H9 (cell line): ENCODE results near the gene IFT27. TPM values are rescaled to one million over a fixed set of nuclear protein-coding genes. Genes with fewer than 3 reads are reported as not detected.

Source experiments
- DNase-seq: peaks from one replicate; pipeline ENCODE4 v3.0.0-alpha.2; 2017
- H2AFZ ChIP-seq: one replicate; pipeline ENCODE4 v1.6.1; 2013; ENCODE audit warnings: mild to moderate bottlenecking, low read length, control low read depth, moderate library complexity
- H2AK5ac ChIP-seq: 2 replicates; pipeline ENCODE4 v1.6.1; 2013; ENCODE audit warnings: low read length, control low read depth, mixed read lengths; ENCODE audit not compliant: insufficient read length
- H2BK120ac ChIP-seq: one replicate; pipeline ENCODE4 v1.6.1; 2013; ENCODE audit warnings: low read depth, mild to moderate bottlenecking, low read length, control low read depth, inconsistent platforms; ENCODE audit not compliant: poor library complexity, severe bottlenecking
- H2BK12ac ChIP-seq: 2 replicates; pipeline ENCODE4 v1.6.1; 2013; ENCODE audit warnings: low read length, control low read depth, mixed read lengths, low read depth; ENCODE audit not compliant: insufficient read length
- H2BK15ac ChIP-seq: 2 replicates; pipeline ENCODE4 v1.6.1; 2013; ENCODE audit warnings: low read depth, low read length, control low read depth
- H2BK20ac ChIP-seq: one replicate; pipeline ENCODE4 v1.6.1; 2013; ENCODE audit warnings: low read depth, mild to moderate bottlenecking, low read length, control low read depth, inconsistent platforms; ENCODE audit not compliant: poor library complexity, severe bottlenecking
- H2BK5ac ChIP-seq: 2 replicates; pipeline ENCODE4 v1.6.1; 2013; ENCODE audit warnings: low read length, control low read depth, mixed read lengths; ENCODE audit not compliant: insufficient read length
- H3K14ac ChIP-seq: 2 replicates; pipeline ENCODE4 v1.6.1; 2013; ENCODE audit warnings: low read length, control low read depth; ENCODE audit not compliant: insufficient read depth
- H3K18ac ChIP-seq: 2 replicates; pipeline ENCODE4 v1.6.1; 2013; ENCODE audit warnings: low read depth, mild to moderate bottlenecking, mixed read lengths, low read length, control low read depth; ENCODE audit not compliant: insufficient read length
- H3K23ac ChIP-seq: 2 replicates; pipeline ENCODE4 v1.6.1; 2013; ENCODE audit warnings: low read length, control low read depth, mixed read lengths, low read depth; ENCODE audit not compliant: insufficient read length
- H3K23me2 ChIP-seq: 2 replicates; pipeline ENCODE4 v1.6.1; 2013; ENCODE audit warnings: low read depth, mild to moderate bottlenecking, mixed read lengths, low read length, control low read depth; ENCODE audit not compliant: insufficient read length, poor library complexity, severe bottlenecking
- H3K27ac ChIP-seq: 2 replicates; pipeline ENCODE4 v1.5.1; 2013; ENCODE audit warnings: low read length, control low read depth, mixed read lengths, low read depth; ENCODE audit not compliant: insufficient read length
- H3K27me3 ChIP-seq: 2 replicates; pipeline ENCODE4 v1.6.1; 2013; ENCODE audit warnings: low read length, control low read depth, inconsistent platforms; ENCODE audit not compliant: insufficient read depth
- H3K4ac ChIP-seq: 2 replicates; pipeline ENCODE4 v1.6.1; 2013; ENCODE audit warnings: low read depth, mild to moderate bottlenecking, control low read depth, inconsistent platforms, low read length, moderate library complexity
- H3K4me1 ChIP-seq: 2 replicates; pipeline ENCODE4 v1.6.1; 2013; ENCODE audit warnings: low read length, control low read depth, inconsistent platforms; ENCODE audit not compliant: insufficient read depth
- H3K4me2 ChIP-seq: 2 replicates; pipeline ENCODE4 v1.6.1; 2013; ENCODE audit warnings: low read length, control low read depth, mixed read lengths; ENCODE audit not compliant: insufficient read length, insufficient read depth
- H3K56ac ChIP-seq: 2 replicates; pipeline ENCODE4 v1.6.1; 2013; ENCODE audit warnings: low read depth, mild to moderate bottlenecking, mixed read lengths, low read length, control low read depth; ENCODE audit not compliant: insufficient read length
- H3K79me1 ChIP-seq: 2 replicates; pipeline ENCODE4 v1.6.1; 2013; ENCODE audit warnings: low read depth, mild to moderate bottlenecking, moderate library complexity, low read length, control low read depth, inconsistent platforms; ENCODE audit not compliant: insufficient read depth, poor library complexity, severe bottlenecking
- H3K79me2 ChIP-seq: 2 replicates; pipeline ENCODE4 v1.6.1; 2013; ENCODE audit warnings: low read length, control low read depth, inconsistent platforms; ENCODE audit not compliant: insufficient read depth
- H3K9ac ChIP-seq: 2 replicates; pipeline ENCODE4 v1.6.1; 2013; ENCODE audit warnings: low read length, control low read depth, mixed read lengths; ENCODE audit not compliant: insufficient read length; ENCODE audit errors: extremely low read depth
- H3K9me3 ChIP-seq: one replicate; pipeline ENCODE4 v1.6.1; 2013; ENCODE audit warnings: low read depth, low read length, inconsistent platforms; ENCODE audit not compliant: control insufficient read depth
- H3T11ph ChIP-seq: one replicate; pipeline ENCODE4 v1.6.1; 2013; ENCODE audit warnings: mild to moderate bottlenecking, low read length, control low read depth, inconsistent platforms
- H4K20me1 ChIP-seq: one replicate; pipeline ENCODE4 v1.6.1; 2013; ENCODE audit not compliant: control insufficient read depth, insufficient read length, insufficient read depth
- H4K5ac ChIP-seq: 2 replicates; pipeline ENCODE4 v1.6.1; 2013; ENCODE audit warnings: low read depth, mild to moderate bottlenecking, mixed read lengths, low read length, control low read depth; ENCODE audit not compliant: insufficient read length
- H4K8ac ChIP-seq: replicated peaks from 2 replicates; pipeline ENCODE4 v1.6.1; 2013; ENCODE audit warnings: low read length, control low read depth, mixed read lengths, low read depth; ENCODE audit not compliant: insufficient read length
- H4K91ac ChIP-seq: 2 replicates; pipeline ENCODE4 v1.6.1; 2013; ENCODE audit warnings: low read depth, mild to moderate bottlenecking, moderate library complexity, mixed read lengths, low read length, control low read depth; ENCODE audit not compliant: insufficient read length
- H3K27ac Mint-ChIP-seq, 3 experiments: 2 replicates in 2 of 3; 3 replicates in 1 of 3; pipeline ENCODE4 v1.8.0; 2020 to 2021; ENCODE audit warnings: mixed read lengths in 3 of 3, mild to moderate bottlenecking in 1 of 3, moderate library complexity in 1 of 3
- H3K27me3 Mint-ChIP-seq: 2 replicates; pipeline ENCODE4 v1.8.0; 2021; ENCODE audit warnings: low read depth, mild to moderate bottlenecking, moderate library complexity, mixed read lengths
- H3K36me3 Mint-ChIP-seq, 3 experiments: 2 replicates in 2 of 3; 3 replicates in 1 of 3; pipeline ENCODE4 v1.8.0; 2020 to 2021; ENCODE audit warnings: low read depth in 3 of 3, mixed read lengths in 3 of 3; ENCODE audit not compliant: insufficient read depth in 1 of 3
- H3K4me1 Mint-ChIP-seq, 2 experiments: 2 replicates each; pipeline ENCODE4 v1.8.0; 2020; ENCODE audit warnings: mixed read lengths in 2 of 2
- H3K4me3 Mint-ChIP-seq, 2 experiments: 2 replicates in 1 of 2; 3 replicates in 1 of 2; pipeline ENCODE4 v1.8.0; 2020 to 2021; ENCODE audit warnings: mild to moderate bottlenecking in 2 of 2, mixed read lengths in 2 of 2, moderate library complexity in 1 of 2
- H3K9me3 Mint-ChIP-seq, 2 experiments: 2 replicates in 1 of 2; 3 replicates in 1 of 2; pipeline ENCODE4 v1.8.0; 2020; ENCODE audit warnings: mild to moderate bottlenecking in 2 of 2, mixed read lengths in 2 of 2, moderate library complexity in 1 of 2
- WGBS: extraction: QIAGEN DNeasy Blood & Tissue Kit; methylation state at CpG from one replicate; pipeline ENCODE4 v1.1.7; 2013; ENCODE audit warnings: missing lambda C conversion rate, low lambda C conversion rate, mixed read lengths; ENCODE audit not compliant: insufficient read length; ENCODE audit errors: extremely low coverage; 5-methylcytosine and 5-hydroxymethylcytosine counted together
- total RNA-seq: library from RNA; stranded (reverse); gene quantifications from 2 replicates; pipeline ENCODE4 v1.2.1, GENCODE V29; 2021
- TF ChIP-seq, protein P1 (sequence below): fragments of 200-600 bp; sonication (generic); conservative IDR thresholded peaks from 3 replicates; pipeline ENCODE4 v1.8.0; 2021; ENCODE audit warnings: antibody characterized with exemption, mild to moderate bottlenecking

Gene IFT27
- total RNA-seq, 1 experiment from 2014 or later: 43.4 TPM

DNA sequence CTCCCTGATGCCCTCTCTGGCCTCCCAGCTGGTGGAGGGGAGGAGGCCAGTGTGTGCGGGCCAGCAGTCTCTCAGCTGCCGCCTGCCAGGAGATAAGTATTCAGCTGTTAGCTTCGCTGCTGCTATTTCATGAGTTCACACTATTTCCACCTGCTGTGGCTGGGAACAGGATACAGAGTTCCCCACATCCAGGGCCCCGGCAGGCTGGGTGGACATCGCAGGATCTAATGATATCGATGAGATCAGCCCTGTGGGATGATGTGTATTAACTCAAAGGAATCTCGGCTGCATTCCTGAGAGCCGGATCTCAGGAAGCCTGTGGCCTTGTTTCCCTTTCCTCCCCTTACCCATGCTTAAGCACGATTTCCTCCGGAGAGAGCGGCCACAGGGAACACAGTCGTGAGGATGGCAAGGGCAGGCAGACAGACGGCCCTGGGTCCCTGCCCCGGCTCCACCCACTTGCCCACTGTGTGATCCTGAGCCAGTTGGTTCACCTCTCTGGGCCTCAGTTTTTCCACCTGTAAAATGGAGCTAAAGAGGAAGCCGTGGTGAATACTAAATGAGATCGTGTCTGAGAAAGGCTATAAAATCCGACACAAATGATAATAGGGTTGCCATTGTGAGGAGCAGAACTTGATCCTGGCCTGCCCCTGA, 47.4 kb upstream of the IFT27 start:
- peak; percentile 51 for DNase-seq
- WGBS: no CpG with 5 or more reads among the region's 17 CpGs

More for the DNA sequence above, 47.4 kb upstream of the IFT27 start:
- no peak overlapping the region for H3K27ac ChIP-seq
- no peak overlapping the region for H3K18ac ChIP-seq
- H2BK120ac ChIP-seq: no peak overlapping the region
- no peak overlapping the region for H2BK15ac ChIP-seq
- no peak overlapping the region for H4K5ac ChIP-seq
- no peak overlapping the region for H3K23ac ChIP-seq
- H3T11ph ChIP-seq: no peak overlapping the region
- H3K23me2 ChIP-seq: no peaks in the 10 kb centered on the region
- H3K4me1 ChIP-seq: no peaks in the 10 kb centered on the region
- no peak overlapping the region for H2BK5ac ChIP-seq
- no peak overlapping the region for H4K8ac ChIP-seq
- Mint-ChIP-seq H3K9me3 (no peaks in the 10 kb centered on the region; a peak in 1 of 5 replicates), H3K36me3 (no peaks in the 10 kb centered on the region), H3K4me1 (peaks cover 20 to 35% of the 10 kb centered on the region in 2 experiments), H3K4me3 (no peak overlapping the region; a peak in 1 of 5 replicates), H3K27ac (peak overlapping the region in 1 of 3 experiments; percentile 63; a peak in 2 of 7 replicates), H3K27me3 (peaks cover 39% of the 10 kb centered on the region)
- H2AFZ ChIP-seq: no peak overlapping the region
- H4K20me1 ChIP-seq: no peaks in the 10 kb centered on the region
- H2BK20ac ChIP-seq: no peak overlapping the region
- no peak overlapping the region for H3K14ac ChIP-seq
- H3K4ac ChIP-seq: no peak overlapping the region
- H2BK12ac ChIP-seq: no peak overlapping the region
- no peak overlapping the region for H3K9ac ChIP-seq
- no peak overlapping the region for H3K4me2 ChIP-seq
- no peaks in the 10 kb centered on the region for H3K9me3 ChIP-seq
- H2AK5ac ChIP-seq: no peak overlapping the region
- no peak overlapping the region for H4K91ac ChIP-seq
- TF ChIP-seq, protein P1, sequence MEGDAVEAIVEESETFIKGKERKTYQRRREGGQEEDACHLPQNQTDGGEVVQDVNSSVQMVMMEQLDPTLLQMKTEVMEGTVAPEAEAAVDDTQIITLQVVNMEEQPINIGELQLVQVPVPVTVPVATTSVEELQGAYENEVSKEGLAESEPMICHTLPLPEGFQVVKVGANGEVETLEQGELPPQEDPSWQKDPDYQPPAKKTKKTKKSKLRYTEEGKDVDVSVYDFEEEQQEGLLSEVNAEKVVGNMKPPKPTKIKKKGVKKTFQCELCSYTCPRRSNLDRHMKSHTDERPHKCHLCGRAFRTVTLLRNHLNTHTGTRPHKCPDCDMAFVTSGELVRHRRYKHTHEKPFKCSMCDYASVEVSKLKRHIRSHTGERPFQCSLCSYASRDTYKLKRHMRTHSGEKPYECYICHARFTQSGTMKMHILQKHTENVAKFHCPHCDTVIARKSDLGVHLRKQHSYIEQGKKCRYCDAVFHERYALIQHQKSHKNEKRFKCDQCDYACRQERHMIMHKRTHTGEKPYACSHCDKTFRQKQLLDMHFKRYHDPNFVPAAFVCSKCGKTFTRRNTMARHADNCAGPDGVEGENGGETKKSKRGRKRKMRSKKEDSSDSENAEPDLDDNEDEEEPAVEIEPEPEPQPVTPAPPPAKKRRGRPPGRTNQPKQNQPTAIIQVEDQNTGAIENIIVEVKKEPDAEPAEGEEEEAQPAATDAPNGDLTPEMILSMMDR: no peak
- no peaks in the 10 kb centered on the region for H3K79me1 ChIP-seq
- no peak overlapping the region for H3K56ac ChIP-seq
- no peaks in the 10 kb centered on the region for H3K79me2 ChIP-seq
- H3K27me3 ChIP-seq: no peaks in the 10 kb centered on the region; the same call in 1 of the 2 replicates
